ENCODE data around the gene CFAP54.

Gene CFAP54

GRCh38 chr12:96828169-96828789, 338.9 kb downstream of the CFAP54 start:
- DNase-seq = no peak

- no peak for DNase-seq
Measured at GRCh38 chr12:96829354-96829753, 340.0 kb downstream of the CFAP54 start.

GRCh38 chr12:96831346-96831745, 342.0 kb downstream of the CFAP54 start:
- DNase-seq = no peak

GRCh38 chr12:96846293-96846692, 356.9 kb downstream of the CFAP54 start:
- no peak for DNase-seq

GRCh38 chr12:96850676-96851075, 361.3 kb downstream of the CFAP54 start:
- DNase-seq = no peak

- DNase-seq = no peak
Measured at GRCh38 chr12:96858162-96858561, 368.8 kb downstream of the CFAP54 start.

GRCh38 chr12:96861656-96862055, 372.3 kb downstream of the CFAP54 start:
- no peak for DNase-seq

- DNase-seq = no peak
Measured at GRCh38 chr12:96862326-96862725, 372.9 kb downstream of the CFAP54 start.

- no peak for DNase-seq
Measured at GRCh38 chr12:96864335-96864734, 375.0 kb downstream of the CFAP54 start.

- DNase-seq = no peak
Measured at GRCh38 chr12:96866801-96867590, 377.6 kb downstream of the CFAP54 start.

- DNase-seq = no peak
Measured at GRCh38 chr12:96870946-96871345, 381.6 kb downstream of the CFAP54 start.

- no peak for DNase-seq
Measured at GRCh38 chr12:96872961-96873360, 383.6 kb downstream of the CFAP54 start.

- DNase-seq = no peak
Measured at GRCh38 chr12:96874211-96874610, 384.8 kb downstream of the CFAP54 start.

- DNase-seq = no peak
Measured at GRCh38 chr12:96876966-96877365, 387.6 kb downstream of the CFAP54 start.

- no peak for DNase-seq
Measured at GRCh38 chr12:96878704-96879103, 389.3 kb downstream of the CFAP54 start.

- no peak for DNase-seq
Measured at GRCh38 chr12:96879301-96879700, 389.9 kb downstream of the CFAP54 start.

GRCh38 chr12:96880220-96880619, 390.8 kb downstream of the CFAP54 start:
- no peak for DNase-seq

GRCh38 chr12:96881608-96882007, 392.2 kb downstream of the CFAP54 start:
- no peak for DNase-seq

GRCh38 chr12:96882862-96883261, 393.5 kb downstream of the CFAP54 start:
- DNase-seq = no peak

GRCh38 chr12:96883571-96883970, 394.2 kb downstream of the CFAP54 start:
- no peak for DNase-seq

GRCh38 chr12:96886998-96887677, 397.8 kb downstream of the CFAP54 start:
- no peak for DNase-seq

- DNase-seq = no peak
Measured at GRCh38 chr12:96889273-96889933, 400.0 kb downstream of the CFAP54 start.

- DNase-seq = no peak
Measured at GRCh38 chr12:96890331-96890730, 401.0 kb downstream of the CFAP54 start.

All from activated CD4-positive, alpha-beta T cell treated with anti-CD3 and anti-CD28 coated beads, Interleukin-2, amount 50 U/mL, for 1 hour (primary cell).